ENCODE results near the gene MS4A7. TPM values are rescaled to one million over a fixed set of nuclear protein-coding genes. Genes with fewer than 3 reads are reported as not detected.

The MS4A7 gene
- total and polyA plus RNA-seq, 9 donors, result 3.2 to 13.7 (median 8.0) TPM

GRCh38 chr11:60370252-60370810 lies 8.0 kb upstream of the MS4A7 start:
- Histone ChIP-seq H3K27ac (ENCODE audit: low read length) (no peak overlapping the region), H3K27me3 (ENCODE audit: control insufficient read depth, insufficient read depth, low read length) (no peaks in the 10 kb centered on the region), H3K36me3 (ENCODE audit: control insufficient read depth, insufficient read depth, low read length) (no peaks in the 10 kb centered on the region), H3K4me1 (ENCODE audit: control insufficient read depth, insufficient read depth, low read length) (no peaks in the 10 kb centered on the region), H3K4me3 (ENCODE audit: low read length) (no peak overlapping the region), H3K9me3 (replicated peaks; ENCODE audit: control insufficient read depth, low read depth, low read length) (no peaks in the 10 kb centered on the region)
- DNase-seq, result no peak
- WGBS (ENCODE audit: insufficient coverage), result 40% methylated on average over 1 of the region's 2 CpGs

- H3K9me3 ChIP-seq (replicated peaks; ENCODE audit: control insufficient read depth, low read depth, low read length), result no peaks in the 10 kb centered on the region
- no peaks in the 10 kb centered on the region for H3K27me3 ChIP-seq (ENCODE audit: control insufficient read depth, insufficient read depth, low read length)
- 100% methylated on average over 1 of the region's 5 CpGs for WGBS (ENCODE audit: insufficient coverage)
- H3K36me3 ChIP-seq (ENCODE audit: control insufficient read depth, insufficient read depth, low read length), result no peaks in the 10 kb centered on the region
- no peak for DNase-seq
- no peak overlapping the region for H3K27ac ChIP-seq (ENCODE audit: low read length)
- H3K4me1 ChIP-seq (ENCODE audit: control insufficient read depth, insufficient read depth, low read length), result no peaks in the 10 kb centered on the region
- no peak overlapping the region for H3K4me3 ChIP-seq (ENCODE audit: low read length)
Observed at GRCh38 chr11:60370811-60371298, 7.5 kb upstream of the MS4A7 start.

GRCh38 chr11:60371386-60371785 lies 6.9 kb upstream of the MS4A7 start:
- no peaks in the 10 kb centered on the region for H3K4me1 ChIP-seq (ENCODE audit: control insufficient read depth, insufficient read depth, low read length)
- H3K27me3 ChIP-seq (ENCODE audit: control insufficient read depth, insufficient read depth, low read length), result no peaks in the 10 kb centered on the region
- H3K36me3 ChIP-seq (ENCODE audit: control insufficient read depth, insufficient read depth, low read length), result no peaks in the 10 kb centered on the region
- no peak overlapping the region for H3K27ac ChIP-seq (ENCODE audit: low read length)
- DNase-seq, result peak; percentile 30
- no peak overlapping the region for H3K4me3 ChIP-seq (ENCODE audit: low read length)
- no peaks in the 10 kb centered on the region for H3K9me3 ChIP-seq (replicated peaks; ENCODE audit: control insufficient read depth, low read depth, low read length)
- WGBS (ENCODE audit: insufficient coverage), result no CpG with 5 or more reads among the region's 3 CpGs

- no peaks in the 10 kb centered on the region for H3K9me3 ChIP-seq (replicated peaks; ENCODE audit: control insufficient read depth, low read depth, low read length)
- no peaks in the 10 kb centered on the region for H3K4me1 ChIP-seq (ENCODE audit: control insufficient read depth, insufficient read depth, low read length)
- no peak overlapping the region for H3K27ac ChIP-seq (ENCODE audit: low read length)
- H3K36me3 ChIP-seq (ENCODE audit: control insufficient read depth, insufficient read depth, low read length), result no peaks in the 10 kb centered on the region
- no peak for DNase-seq
- H3K4me3 ChIP-seq (ENCODE audit: low read length), result no peak overlapping the region
- WGBS (ENCODE audit: insufficient coverage), result no CpG with 5 or more reads among the region's 1 CpG
- no peaks in the 10 kb centered on the region for H3K27me3 ChIP-seq (ENCODE audit: control insufficient read depth, insufficient read depth, low read length)
Observed at GRCh38 chr11:60371854-60372253, 6.5 kb upstream of the MS4A7 start.

DNA sequence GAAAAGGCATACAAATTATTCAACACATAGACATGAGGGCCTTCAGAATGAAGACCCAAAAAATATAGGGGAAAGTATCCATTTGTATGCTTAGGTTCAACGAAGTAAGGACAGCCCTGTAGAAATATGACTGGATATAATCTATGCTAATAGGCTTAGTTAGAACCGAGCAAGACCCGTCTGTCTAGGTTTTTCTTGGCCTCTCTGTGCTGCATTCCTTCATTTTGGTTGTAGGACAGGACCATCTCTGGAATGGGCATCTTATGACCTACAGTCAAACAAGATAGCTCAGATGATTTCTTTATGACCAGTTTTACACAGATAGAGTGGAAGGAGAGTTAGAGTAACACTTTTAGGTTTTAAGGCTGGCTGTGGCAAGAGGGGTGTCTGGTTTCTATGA lies 5.6 kb upstream of the MS4A7 start:
- DNase-seq, result no peak
- no peaks in the 10 kb centered on the region for H3K36me3 ChIP-seq (ENCODE audit: control insufficient read depth, insufficient read depth, low read length)
- H3K9me3 ChIP-seq (replicated peaks; ENCODE audit: control insufficient read depth, low read depth, low read length), result no peaks in the 10 kb centered on the region
- H3K4me1 ChIP-seq (ENCODE audit: control insufficient read depth, insufficient read depth, low read length), result no peaks in the 10 kb centered on the region
- H3K27ac ChIP-seq (ENCODE audit: low read length), result no peak overlapping the region
- no peaks in the 10 kb centered on the region for H3K27me3 ChIP-seq (ENCODE audit: control insufficient read depth, insufficient read depth, low read length)
- no peak overlapping the region for H3K4me3 ChIP-seq (ENCODE audit: low read length)
- 100% methylated on average over 2 of the region's 3 CpGs for WGBS (ENCODE audit: insufficient coverage)

DNA sequence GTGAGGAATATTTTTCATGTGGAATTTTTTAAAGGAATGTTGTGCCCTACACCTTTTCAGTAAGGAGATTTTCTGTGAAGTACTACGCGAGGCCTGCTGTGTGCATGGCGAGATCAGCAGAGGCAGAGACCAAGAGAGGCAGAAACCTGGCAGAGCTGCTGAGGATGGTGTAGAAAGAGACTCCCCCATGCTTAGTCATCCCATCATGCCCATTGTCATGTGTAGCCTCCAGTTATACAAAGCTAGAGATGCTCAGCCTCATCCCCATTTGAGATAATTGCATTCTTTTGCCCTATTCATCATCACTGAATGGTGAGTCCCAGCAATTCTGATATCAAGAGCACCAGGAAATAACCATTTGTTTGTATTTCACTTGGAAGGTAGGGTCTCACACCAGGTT lies 3.0 kb upstream of the MS4A7 start:
- Histone ChIP-seq H3K27me3 (ENCODE audit: control insufficient read depth, insufficient read depth, low read length) (no peaks in the 10 kb centered on the region), H3K4me1 (ENCODE audit: control insufficient read depth, insufficient read depth, low read length) (no peaks in the 10 kb centered on the region), H3K27ac (ENCODE audit: low read length) (no peak overlapping the region), H3K36me3 (ENCODE audit: control insufficient read depth, insufficient read depth, low read length) (no peaks in the 10 kb centered on the region), H3K4me3 (ENCODE audit: low read length) (no peak overlapping the region), H3K9me3 (replicated peaks; ENCODE audit: control insufficient read depth, low read depth, low read length) (no peaks in the 10 kb centered on the region)
- DNase-seq, result no peak
- no CpG with 5 or more reads among the region's 3 CpGs for WGBS (ENCODE audit: insufficient coverage)

DNA sequence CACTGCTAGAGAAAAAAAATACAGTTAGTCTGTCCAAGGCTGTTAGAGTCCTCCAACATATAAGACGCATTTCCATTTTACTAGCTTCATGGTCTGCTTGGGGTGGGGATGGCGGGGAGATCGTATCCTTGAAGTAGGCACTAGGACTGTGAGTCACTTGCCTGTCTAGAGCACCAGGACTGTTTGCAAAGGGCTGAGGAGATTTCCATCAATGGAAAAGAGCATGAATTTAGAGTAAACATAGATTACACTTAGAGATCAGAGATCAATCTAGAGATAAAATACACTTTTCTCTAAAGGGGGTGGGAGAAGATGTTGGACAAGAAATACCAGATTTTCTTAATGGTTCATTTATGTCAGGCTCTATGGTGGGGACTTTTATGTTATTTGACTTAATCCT lies 1.7 kb upstream of the MS4A7 start:
- no peak overlapping the region for H3K27ac ChIP-seq (ENCODE audit: low read length)

DNA sequence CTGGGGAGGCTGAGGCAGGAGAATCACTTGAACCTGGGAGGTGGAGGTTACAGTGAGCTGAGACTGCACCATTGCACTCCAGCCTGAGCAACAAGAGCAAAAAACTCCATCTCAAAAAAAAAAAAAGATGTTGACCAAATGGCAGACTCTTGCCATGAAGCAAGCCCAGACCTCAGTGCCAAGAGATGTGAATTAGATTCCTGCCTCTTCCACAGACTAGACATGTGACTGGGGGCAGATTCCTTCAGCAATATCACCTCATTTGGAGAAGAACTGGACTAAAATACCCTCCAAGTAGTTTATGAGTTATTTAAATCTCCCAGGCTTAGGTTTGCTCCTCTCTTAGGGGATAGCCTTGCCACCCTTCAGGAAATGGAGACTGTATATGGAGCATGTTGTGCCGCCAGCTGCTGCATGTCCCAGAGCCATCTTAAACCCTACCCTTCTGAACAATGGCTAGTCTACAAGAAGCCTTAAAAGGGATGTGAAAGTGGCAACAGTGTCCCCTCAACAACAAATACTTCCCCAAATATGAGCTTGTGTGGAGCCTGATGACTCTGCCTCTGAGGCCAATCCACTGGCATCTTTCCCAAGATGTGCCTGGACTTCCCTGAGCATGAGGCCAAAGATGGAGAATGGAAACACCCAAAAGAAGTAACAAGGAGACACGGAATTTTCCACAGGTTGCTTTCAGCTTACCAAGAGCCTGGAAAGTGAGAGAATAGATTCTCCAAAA lies 763 bp upstream of the MS4A7 start:
- Histone ChIP-seq H3K4me3 (ENCODE audit: low read length) (no peak overlapping the region), H3K27ac (ENCODE audit: low read length) (peak overlapping the region; percentile 13), H3K27me3 (ENCODE audit: control insufficient read depth, insufficient read depth, low read length) (no peaks in the 10 kb centered on the region), H3K4me1 (ENCODE audit: control insufficient read depth, insufficient read depth, low read length) (no peaks in the 10 kb centered on the region), H3K36me3 (ENCODE audit: control insufficient read depth, insufficient read depth, low read length) (no peaks in the 10 kb centered on the region), H3K9me3 (replicated peaks; ENCODE audit: control insufficient read depth, low read depth, low read length) (no peaks in the 10 kb centered on the region)
- no CpG with 5 or more reads among the region's 2 CpGs for WGBS (ENCODE audit: insufficient coverage)
- DNase-seq, result peak; percentile 87

More for the DNA sequence above, 1.7 kb upstream of the MS4A7 start:
- WGBS (ENCODE audit: insufficient coverage), result no CpG with 5 or more reads among the region's 3 CpGs
- Histone ChIP-seq H3K4me1 (ENCODE audit: control insufficient read depth, insufficient read depth, low read length) (no peaks in the 10 kb centered on the region), H3K36me3 (ENCODE audit: control insufficient read depth, insufficient read depth, low read length) (no peaks in the 10 kb centered on the region), H3K4me3 (ENCODE audit: low read length) (no peak overlapping the region), H3K27me3 (ENCODE audit: control insufficient read depth, insufficient read depth, low read length) (no peaks in the 10 kb centered on the region), H3K9me3 (replicated peaks; ENCODE audit: control insufficient read depth, low read depth, low read length) (no peaks in the 10 kb centered on the region)
- DNase-seq, result no peak

DNA sequence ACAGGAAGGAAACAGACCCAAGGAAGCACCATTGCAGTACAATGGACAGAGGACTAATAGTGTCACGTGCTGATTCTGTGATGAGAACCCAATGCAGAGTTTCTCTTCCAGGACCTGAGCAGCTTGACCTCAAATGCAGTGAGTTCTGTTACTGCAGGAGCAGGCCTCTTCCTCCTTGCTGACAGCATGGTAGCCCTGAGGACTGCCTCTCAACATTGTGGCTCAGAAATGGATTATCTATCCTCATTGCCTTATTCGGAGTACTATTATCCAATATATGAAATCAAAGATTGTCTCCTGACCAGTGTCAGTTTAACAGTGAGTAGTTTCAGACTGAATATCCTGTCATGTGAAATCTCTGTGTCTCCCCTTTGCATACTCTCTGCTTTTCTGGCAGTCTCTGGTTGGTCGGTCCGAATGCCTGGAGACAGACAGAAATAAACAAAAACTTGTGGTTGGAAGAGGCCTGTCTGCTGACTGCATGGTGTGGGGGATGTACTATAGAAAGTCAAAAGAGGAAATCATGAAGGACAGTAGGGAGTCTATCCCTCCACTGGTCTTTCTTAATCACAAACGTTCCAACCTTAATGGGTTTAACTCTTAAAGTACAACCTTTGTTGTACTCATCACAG lies 11.1 kb downstream of the MS4A7 start:
- Histone ChIP-seq H3K9me3 (replicated peaks; ENCODE audit: control insufficient read depth, low read depth, low read length) (no peaks in the 10 kb centered on the region), H3K4me3 (ENCODE audit: low read length) (no peak overlapping the region), H3K27me3 (ENCODE audit: control insufficient read depth, insufficient read depth, low read length) (no peaks in the 10 kb centered on the region), H3K27ac (ENCODE audit: low read length) (peak overlapping the region; percentile 20), H3K36me3 (ENCODE audit: control insufficient read depth, insufficient read depth, low read length) (no peaks in the 10 kb centered on the region), H3K4me1 (ENCODE audit: control insufficient read depth, insufficient read depth, low read length) (no peaks in the 10 kb centered on the region)
- peak; percentile 51 for DNase-seq
- WGBS (ENCODE audit: insufficient coverage), result 57% methylated on average over 1 of the region's 5 CpGs

- Histone ChIP-seq H3K27me3 (ENCODE audit: control insufficient read depth, insufficient read depth, low read length) (no peaks in the 10 kb centered on the region), H3K27ac (ENCODE audit: low read length) (no peak overlapping the region), H3K36me3 (ENCODE audit: control insufficient read depth, insufficient read depth, low read length) (no peaks in the 10 kb centered on the region), H3K9me3 (replicated peaks; ENCODE audit: control insufficient read depth, low read depth, low read length) (no peaks in the 10 kb centered on the region), H3K4me1 (ENCODE audit: control insufficient read depth, insufficient read depth, low read length) (no peaks in the 10 kb centered on the region), H3K4me3 (ENCODE audit: low read length) (no peak overlapping the region)
- no peak for DNase-seq
Observed at GRCh38 chr11:60390419-60390818, 12.1 kb downstream of the MS4A7 start.

Measured in muscle of leg (tissue), 11 donors.